Stimulated activated CD4-positive, alpha-beta T cell treated with anti-CD3 and anti-CD28 coated beads, Interleukin-4, amount 100 ng/mL, for 4 hours (primary cell): ENCODE data around the gene ZMIZ1.
A peak's percentile ranks its signal among the peaks of the same experiment; 100 is the strongest.

Source experiments
- DNase-seq, 2 experiments: peaks; one replicate each; pipeline ENCODE4 v3.0.0-alpha.2; 2020

Gene ZMIZ1

GRCh38 chr10:79298403-79299244 is 229.9 kb downstream of the ZMIZ1 start:
- peak; percentile 45 to 64 for DNase-seq

GRCh38 chr10:79299397-79300241 is 230.9 kb downstream of the ZMIZ1 start:
- no peak for DNase-seq

- no peak for DNase-seq
Observed at GRCh38 chr10:79300711-79301110, 231.9 kb downstream of the ZMIZ1 start.

DNA sequence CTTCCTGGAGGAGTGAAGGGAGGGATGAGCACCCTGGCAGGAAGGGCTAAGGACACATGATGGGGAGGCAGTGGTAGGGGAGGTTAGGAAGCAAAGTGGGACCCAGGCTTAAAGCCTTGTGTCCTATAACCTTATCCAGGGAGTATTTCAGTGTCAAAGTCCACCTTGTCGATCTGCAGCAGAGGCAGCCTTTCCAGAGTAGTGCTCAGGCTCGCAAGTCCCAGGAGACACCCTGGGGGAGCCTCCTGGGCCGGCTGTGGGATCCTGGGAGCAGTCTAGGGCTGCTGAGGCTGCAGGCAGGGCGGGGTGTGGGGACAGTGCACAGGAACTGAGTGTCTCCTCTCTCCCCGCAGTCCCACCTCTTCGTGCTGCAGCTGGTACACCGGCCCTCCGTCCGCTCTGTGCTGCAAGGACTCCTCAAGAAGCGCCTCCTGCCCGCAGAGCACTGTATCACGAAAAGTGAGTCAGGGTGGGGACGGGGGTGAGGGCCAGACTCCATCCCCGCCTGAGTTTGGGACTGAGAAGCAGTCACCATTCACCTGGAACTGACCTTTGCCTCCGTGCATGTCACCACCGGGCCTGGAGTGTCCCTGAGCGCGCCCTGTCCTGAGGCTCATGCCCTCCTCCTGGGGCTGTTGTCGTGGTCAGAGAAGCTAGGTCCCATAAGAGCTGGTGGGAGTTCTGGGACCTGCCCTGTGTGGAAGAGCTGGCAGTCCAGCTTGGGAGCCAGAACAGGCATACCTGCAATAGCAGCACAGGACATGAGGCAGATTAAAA is 233.2 kb downstream of the ZMIZ1 start:
- DNase-seq: no peak

- DNase-seq: no peak
Observed at GRCh38 chr10:79303631-79304478, 235.1 kb downstream of the ZMIZ1 start.

GRCh38 chr10:79304479-79305087 is 235.8 kb downstream of the ZMIZ1 start:
- DNase-seq: no peak

- no peak for DNase-seq
Observed at GRCh38 chr10:79305515-79305914, 236.7 kb downstream of the ZMIZ1 start.

DNA sequence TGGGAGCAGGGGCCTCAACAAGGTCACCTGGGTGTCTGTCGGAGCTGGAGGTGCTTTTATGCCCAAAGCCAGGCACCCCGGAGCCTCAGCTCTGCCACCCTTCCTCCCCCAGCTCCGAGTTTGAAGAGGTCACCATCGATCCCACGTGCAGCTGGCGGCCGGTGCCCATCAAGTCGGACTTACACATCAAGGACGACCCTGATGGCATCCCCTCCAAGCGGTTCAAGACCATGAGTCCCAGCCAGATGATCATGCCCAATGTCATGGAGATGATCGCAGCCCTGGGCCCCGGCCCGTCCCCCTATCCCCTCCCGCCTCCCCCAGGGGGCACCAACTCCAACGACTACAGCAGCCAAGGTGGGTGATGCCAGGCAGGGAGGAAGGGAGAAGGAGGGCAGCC is 237.2 kb downstream of the ZMIZ1 start:
- no peak for DNase-seq

DNA sequence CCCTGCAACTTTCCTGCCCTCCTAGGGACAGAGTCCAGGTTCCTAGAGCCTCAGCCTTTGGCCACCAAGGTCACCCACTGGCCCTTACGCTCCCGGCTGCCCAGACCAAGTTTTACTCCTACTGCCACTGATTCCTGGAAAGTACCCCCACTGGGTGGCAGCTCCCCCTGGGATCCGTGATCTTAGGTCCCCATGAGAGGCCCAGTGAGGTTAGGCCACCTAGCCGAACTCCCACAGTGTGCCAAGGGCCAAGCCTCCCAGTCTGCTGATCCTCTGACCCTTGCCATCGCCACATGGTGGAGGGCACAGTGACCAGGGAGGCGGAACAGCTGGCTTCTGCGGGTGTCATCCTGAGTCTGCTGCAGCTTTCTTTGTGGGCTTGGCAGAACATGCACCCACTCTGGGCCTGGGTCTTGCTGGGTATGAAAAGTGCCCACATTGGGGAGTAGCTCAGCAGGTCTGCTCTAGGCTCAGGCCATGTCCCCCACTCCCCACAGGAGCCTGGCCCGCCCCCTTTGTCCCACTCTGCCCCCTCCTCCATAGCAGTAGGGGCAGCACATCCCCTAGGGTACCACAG is 238.0 kb downstream of the ZMIZ1 start:
- no peak for DNase-seq

DNA sequence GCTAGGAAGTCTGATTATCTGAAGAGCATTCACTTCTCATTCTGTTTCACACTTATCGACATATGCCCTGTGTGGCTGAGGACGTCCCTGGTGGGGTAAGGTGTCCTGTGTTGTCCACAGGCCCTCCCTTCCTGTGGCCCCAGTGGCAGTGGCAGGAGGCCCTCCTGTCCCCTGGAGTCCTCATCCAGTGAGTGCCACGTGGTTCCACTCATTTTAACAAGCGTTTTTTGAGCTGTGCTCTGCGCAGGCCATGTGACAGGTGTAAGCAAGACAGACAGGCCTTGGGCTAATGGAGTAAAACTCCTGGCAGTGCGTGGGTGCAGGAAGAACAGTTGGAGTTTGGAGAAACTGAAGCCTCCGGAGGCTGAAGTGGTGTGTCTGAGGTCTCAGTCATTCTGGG is 239.2 kb downstream of the ZMIZ1 start:
- no peak for DNase-seq

- DNase-seq: no peak
Observed at GRCh38 chr10:79308969-79309665, 240.4 kb downstream of the ZMIZ1 start.

DNA sequence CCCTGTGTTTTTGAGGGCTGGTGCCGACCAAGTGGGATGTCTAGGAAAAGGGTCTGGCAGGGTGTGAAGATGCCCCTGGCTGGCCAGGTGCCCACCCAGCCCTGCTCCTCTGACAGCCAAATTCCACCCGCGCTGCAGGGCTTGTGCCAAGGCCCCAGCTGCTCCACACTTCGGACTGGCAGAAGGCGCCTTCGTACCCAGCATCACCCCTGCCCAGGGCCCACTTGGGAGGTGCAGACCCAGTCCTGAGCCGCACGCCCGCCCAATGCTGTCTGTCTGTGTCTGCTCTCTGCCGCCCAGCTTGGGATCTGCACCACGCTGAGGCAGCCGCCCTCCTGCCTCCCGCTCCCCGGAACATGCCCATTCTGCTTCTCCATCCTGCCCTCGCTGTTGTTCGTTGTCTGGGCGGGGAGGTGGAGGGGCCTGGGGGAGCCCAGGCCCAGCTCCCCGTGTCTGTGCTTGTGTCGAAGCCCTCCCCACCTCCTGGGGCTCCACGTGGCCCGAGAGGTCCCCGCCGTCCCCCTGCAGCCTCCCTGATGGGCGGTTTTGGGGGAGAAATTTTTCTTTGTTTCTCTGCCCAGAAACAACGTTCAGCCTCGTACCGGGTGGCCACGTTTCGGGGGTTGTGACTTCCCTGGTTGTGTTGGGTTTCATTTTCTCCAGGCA is 241.6 kb downstream of the ZMIZ1 start:
- DNase-seq: no peak

- no peak for DNase-seq
Observed at GRCh38 chr10:79310911-79311573, 242.3 kb downstream of the ZMIZ1 start.

DNA sequence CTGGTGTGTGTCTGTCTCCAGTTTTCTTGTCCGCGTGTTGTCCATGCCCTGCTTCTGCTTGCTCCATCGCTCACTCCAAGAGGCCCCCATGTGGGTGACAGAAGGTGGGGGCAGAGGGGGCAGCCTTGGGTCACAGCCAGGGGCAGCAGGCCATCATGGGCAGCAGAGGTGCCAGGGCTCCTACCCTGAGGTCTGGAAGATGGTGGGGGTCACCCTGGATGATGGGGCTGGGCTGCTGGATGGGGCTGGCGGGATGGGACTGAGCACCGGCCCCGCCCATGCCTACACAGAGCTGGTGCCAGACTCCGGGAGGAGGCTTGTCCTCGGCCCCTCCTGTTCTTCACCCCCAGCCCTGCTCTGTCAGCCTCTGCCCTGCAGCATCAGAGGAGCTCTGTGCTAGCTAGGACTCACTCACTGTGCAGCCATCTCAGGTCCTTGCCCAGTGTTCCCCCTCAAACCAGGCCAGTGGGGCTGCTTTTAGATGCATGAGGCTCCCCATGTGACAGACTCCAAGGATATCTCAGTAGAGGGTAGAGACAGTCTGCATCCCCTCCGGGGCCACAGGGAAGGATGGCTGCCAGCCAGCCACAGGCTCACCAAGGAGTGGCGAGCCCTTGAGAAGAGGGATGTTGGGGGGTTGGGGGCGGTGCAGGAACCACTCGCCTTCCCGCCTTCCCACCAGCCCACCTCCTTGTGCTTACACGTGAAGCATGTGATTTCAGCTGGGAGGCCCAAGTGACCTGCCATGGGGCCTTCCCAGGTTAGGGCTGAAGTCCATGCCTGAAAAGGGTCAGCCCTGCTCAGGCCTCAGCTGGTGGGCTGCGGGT is 243.0 kb downstream of the ZMIZ1 start:
- DNase-seq: no peak

- DNase-seq: no peak
Observed at GRCh38 chr10:79312601-79313187, 243.9 kb downstream of the ZMIZ1 start.

DNA sequence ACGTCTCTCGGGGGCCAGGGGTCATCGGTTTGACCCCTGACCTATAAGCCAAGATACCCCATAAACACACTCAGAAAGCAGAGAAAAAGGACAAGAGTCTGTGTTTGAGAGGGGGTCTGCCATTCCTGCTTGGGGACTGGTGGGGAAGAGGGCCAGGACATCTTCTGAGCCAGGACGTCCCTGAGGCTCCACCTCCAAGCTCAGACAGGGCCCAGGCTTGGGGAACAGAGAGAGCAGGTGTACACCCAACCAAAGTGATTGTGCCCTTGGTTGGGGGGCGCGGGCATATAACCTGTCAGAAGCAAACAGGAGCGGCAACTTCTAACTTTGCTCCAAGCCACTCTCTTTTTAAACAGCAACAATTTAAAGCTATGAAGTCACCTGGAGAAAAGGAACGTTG is 244.6 kb downstream of the ZMIZ1 start:
- no peak for DNase-seq

GRCh38 chr10:79313911-79314439 is 245.2 kb downstream of the ZMIZ1 start:
- no peak for DNase-seq
